Stimulated activated naive CD8-positive, alpha-beta T cell treated with anti-CD3 and anti-CD28 coated beads, Interleukin-15, Interleukin-2, amounts not matched to agents 100 U/mL and 50 U/mL, for 24 hours (primary cell): Measurements from ENCODE around the gene ALDOC.
"Not testable (repeated sequence)": the region's sequence is repeated elsewhere in the genome, so short reads cannot be mapped to it uniquely, and the experiment has no call there.

Source experiments
- ATAC-seq: fragments of 150-1000 bp; cut with Tn5 transposase; one replicate; pipeline ENCODE4 v1.10.0; 2021
- DNase-seq: peaks from one replicate; pipeline ENCODE4 v3.0.0; 2021

The ALDOC gene

DNA sequence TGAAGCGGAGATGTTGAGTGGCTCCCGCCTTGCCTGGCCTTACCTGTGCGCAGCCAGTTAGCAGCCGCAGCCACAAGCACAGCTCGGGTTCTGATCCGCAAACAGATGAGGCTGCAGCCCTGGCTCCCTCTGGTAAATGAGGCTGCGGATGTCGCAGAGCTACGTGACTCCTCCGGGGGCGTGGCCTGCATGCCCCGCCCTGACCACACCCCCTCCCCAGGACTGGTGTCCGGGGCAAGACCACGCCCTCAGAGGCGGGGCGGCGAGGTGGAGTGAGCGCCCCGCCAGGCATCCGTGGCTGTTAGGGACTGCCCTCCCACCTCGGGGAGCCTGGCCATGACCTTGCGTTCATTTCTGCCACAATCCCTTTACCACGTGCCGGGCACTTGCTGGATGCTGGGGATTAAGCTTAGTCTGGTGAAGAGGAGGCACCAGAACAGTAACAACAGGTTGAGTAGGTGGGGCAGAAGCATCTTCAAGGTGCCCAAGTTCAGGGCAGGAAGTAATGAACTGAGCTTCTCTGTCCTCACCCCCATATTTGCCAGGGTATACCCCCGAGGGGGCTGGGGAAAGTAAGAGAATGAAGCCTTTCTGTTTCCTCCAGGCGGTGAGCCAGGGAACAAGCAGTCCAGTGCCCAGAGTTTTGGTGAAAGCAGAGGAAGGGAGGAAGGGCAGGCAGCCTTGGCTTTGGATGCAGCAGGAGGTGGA lies at the start of gene ALDOC:
Gene ALDOC, minus strand, starts transcription at position 138 of the 708 bp plus-strand sequence. CDS start 1,363 bp downstream, outside the sequence.
- ATAC-seq (peak; percentile 94), DNase-seq (peak; percentile 99)

DNA sequence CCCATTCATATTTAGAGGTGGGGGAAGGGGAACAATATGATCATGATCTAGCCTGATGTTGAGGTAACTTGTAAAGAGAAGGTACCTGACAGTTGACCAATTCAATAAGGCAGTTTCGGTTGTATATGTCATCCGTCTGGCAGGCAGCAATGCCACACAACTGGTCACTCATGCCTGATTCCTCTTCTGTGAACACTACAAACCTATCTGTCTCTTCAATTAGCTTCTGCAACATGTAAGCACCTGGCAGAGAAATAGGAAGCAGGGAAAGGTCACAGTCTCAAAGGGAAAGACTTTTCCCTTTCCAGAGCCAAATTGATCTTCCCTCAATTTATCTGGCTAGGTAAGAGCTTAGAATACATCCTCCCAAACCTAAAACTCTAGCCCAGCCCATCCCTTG lies 47.5 kb upstream of the ALDOC start:
- no peak for DNase-seq
- no peak for ATAC-seq

GRCh38 chr17:28623696-28624095 lies 47.0 kb upstream of the ALDOC start:
- DNase-seq, result no peak
- no peak for ATAC-seq

DNA sequence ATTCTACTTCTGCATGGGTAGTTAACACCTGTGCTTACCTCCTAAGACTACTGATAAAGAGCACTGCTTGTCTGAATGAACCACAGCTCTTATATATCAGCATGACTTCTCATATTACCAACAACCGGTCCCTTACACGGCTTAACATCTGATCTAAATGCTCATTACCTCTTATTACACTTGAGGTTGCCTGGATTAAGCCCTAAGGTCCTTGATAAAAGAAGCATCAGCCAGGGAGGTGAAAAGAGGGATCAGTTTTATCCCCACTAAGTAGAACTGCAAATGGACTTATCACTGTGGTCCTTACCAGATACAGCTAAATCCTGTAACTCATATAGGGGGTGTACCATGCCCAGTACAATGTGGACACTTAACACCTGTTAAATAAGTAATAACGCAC lies 45.5 kb upstream of the ALDOC start:
- ATAC-seq, result no peak

DNA sequence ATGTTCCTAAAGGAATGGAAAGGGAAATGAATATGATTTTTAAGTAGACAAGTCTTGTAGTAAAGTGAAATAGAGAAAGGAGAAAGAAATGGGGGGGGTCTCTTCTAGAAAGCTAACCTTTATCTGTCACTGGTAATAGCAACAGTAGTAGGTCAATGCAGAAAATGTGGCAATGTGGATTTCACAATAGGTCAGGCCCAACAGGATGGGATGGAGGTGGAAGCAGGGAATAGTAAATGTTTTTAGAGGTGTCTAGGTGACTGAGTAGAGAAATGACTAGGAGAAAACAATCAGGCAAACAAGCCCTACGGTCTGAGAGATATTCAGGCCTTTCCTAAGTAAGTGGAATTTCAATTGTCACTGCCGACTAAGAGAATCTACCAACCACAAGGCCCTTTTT lies 43.3 kb upstream of the ALDOC start:
- DNase-seq, result no peak
- no peak for ATAC-seq

More for the DNA sequence above, 45.5 kb upstream of the ALDOC start:
- DNase-seq, result no peak

DNA sequence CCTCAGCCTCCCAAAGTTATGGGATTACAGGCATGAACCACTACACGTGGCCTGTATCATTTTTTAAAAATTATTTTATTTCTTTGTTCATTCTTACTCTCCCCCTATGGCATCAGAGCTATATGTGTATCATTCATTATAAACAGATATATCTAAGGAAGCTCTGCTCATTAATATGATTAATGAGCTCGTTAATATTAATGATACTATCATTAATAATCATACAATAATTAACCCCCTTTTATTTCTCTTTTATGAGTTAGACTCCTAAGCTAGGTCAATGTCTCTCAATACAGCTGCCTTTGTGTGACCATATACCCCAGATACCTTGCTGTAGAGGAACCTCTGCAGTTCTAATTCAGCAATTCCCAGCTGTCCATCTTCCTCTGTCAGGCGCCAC lies 41.8 kb upstream of the ALDOC start:
- ATAC-seq (no peak), DNase-seq (no peak)

DNA sequence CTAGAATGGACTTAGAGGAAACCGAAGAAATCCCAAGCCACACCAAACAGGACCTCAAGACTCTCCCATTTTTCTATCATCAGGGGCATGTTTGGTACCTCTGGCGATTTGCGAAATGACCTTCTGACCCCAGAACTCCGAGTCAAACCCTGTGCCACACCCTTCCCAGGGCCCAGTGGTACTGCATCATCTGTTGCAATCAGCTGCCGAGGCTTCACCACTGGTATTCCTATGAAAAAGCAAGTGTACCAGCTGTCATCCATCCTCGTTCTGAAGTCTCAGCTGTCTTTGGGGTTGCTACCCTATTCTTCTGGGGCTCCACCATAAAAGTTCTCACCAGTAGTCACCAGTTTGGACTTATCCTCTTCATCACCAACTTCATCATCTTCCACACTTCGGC lies 39.6 kb upstream of the ALDOC start:
- ATAC-seq, result no peak
- DNase-seq, result no peak

DNA sequence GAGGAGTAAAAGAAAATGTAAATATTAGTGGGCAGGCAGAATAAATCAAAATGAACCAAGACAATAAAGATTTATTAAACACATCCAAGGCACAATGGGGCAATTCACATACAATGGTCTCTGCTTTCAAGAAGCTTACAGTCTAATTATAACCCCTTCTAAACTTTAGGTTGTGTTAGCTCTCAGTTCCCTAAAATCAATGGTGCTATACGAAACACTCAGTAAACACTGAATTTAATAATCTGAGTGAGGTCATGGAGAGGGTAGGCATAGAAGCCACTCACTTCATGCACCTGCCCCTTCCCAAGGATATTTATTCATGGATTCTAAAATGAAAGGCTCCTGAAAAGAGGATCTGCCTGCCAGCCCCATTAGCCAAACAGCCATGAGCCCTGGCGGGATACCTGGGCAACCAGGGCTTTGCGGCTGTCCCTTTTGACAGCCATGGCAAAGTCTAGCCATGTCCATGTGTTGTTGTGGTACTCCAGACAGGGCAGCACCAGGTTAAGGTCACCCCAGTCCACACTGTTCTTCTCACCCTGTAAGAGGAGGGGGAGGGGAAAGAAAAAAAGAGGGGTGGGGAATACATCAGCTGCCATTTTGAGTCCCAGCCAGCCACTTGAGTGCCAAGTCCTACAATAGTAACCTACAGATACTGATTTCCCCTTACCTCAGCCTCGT lies 38.7 kb upstream of the ALDOC start:
- no peak for DNase-seq

DNA sequence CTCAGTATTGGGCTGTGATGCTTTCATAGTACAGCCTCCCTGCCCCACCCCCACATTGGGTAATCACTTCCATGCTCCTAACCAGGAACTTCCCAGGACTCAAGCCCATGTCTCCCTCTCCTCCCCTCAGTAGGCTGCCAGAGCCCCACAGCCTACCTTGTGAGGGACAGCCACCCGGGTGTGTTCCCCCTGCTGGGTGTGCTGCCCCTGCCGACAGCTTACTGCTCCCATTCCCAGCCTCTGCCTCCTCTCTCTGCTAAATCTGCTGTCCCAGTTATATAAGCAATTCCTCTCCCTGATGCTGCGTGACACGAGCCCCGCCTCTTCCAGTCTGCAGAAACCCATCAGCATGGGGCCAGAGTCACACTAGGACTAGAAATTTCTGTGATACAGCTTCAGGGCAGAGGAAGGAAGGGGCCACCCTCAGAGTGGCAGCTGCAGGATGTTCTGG lies 37.3 kb upstream of the ALDOC start, which contains the start of gene RSKR:
Gene RSKR, minus strand, starts transcription at position 255 of the 451 bp plus-strand sequence. Its CDS starts 24 bp downstream, at position 231.
- DNase-seq (no peak), ATAC-seq (no peak)

More for the DNA sequence above, 38.7 kb upstream of the ALDOC start:
- ATAC-seq, result no peak

DNA sequence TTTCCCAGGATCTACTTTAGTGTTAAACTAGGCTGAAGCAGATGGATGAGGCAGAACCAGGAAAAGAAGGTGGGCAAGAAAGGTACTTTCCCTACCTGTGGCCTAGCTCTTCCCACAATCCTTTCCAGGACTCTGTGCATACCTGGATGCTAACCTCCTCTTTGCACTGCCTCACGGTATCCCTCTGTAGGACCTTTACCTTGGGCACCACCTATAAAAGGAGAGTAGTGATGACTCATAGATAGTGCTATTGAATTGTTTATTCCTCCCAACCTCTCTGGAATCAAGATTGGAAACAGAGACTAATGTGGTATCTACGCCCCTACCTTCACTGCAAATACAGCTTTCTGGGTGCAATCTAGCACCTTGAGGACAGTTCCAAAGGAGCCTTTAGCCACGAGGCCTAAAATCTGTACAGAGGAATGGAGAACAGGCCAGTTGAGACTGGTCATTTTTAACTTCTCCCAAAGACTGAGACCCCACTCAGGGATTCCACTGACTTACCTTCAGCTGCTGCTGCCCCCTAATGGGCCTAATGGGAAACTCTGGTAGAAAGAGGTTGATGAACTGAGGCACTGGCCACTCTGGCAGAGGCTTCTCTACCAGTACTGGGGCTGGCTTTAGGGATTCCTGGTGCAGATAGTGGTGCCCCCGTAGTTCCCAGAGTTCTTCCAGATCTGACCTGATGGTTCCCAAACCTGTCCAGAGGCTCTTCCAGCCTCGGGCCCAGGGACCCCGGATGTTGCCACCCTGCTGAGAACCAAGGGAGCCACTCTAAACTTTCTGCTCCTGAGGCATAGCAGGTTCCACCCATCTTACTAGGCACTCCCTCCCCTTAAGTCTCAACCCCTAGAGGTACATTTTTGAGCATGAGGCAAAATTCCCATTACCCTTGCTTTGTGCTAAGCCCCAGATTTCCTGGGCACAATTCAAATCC lies 36.5 kb upstream of the ALDOC start:
- DNase-seq (peak; percentile 33), ATAC-seq (peak; percentile 34)

- DNase-seq (no peak), ATAC-seq (no peak)
Observed at GRCh38 chr17:28612531-28612930, 35.8 kb upstream of the ALDOC start.

DNA sequence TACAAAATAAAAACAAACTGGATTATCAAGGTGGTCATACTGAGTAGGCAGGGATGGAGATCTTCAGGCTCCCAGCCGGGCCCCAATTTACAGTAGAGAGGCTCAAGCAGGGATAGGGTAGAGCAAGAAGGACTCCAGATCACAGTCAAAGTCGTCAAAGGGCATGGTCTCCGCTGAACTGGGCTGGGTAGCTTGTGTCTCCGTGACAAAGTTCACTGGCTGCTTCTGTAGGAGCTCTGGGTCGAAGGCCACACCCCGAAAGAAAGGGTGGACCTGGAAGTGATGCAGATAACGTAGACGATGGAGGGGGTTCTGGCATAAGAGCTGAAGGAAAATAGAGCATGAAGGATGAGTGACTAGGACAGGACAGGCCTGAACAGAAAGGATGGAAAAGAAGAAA lies 33.7 kb upstream of the ALDOC start:
- ATAC-seq (no peak), DNase-seq (no peak)

- not testable (repeated sequence) for DNase-seq
Observed at GRCh38 chr17:28604031-28604430, 27.3 kb upstream of the ALDOC start.

DNA sequence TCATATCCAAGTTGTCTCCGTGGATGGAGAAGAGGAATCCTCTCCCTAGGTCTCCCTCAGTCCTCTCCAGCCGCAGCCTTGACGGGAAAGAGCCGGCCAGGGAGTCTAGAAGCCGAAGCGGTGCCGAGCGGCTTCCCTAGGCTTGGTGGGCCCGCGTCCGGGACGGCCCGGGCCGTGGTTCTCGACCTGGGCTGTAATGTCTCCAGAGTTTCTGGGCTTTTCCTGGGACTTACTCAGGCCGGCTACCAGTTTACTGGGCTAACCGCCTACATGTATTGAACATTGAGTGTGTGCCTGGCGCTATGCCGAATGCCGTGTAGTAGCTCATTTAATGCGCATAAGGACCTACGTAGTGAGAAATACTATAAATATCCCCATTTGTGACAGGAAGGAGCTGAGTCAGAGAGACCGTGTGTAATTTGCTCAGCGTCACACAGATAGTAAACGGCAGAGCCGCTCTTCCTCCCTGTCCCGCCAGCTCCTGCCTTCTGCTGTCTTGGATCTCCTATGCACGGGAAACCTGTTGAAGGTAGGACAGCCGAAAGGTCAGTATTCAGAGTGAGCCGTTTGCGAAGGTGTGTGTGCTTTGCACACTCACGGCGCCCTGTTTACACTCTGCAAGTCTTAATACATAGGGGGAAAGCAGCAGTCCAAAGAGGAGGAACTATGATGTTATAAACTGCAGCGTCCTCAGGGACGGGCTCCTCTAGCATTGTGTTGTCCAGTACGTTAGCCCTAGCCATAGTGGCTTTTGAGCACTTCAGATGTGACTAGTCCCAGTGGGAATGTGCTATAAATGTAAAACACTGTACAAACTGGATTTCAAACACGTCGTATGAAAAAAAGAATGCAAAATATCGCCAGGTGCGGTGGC lies 22.9 kb upstream of the ALDOC start:
- peak; percentile 68 for DNase-seq
- peak; percentile 89 for ATAC-seq

More at GRCh38 chr17:28604031-28604430, 27.3 kb upstream of the ALDOC start:
- not testable (repeated sequence) for ATAC-seq

- peak; percentile 94 for DNase-seq
- peak; percentile 93 for ATAC-seq
Observed at GRCh38 chr17:28598799-28599310, 22.2 kb upstream of the ALDOC start, which contains the start of gene SPAG5. Gene SPAG5 (minus strand): TSS chr17:28599025. CDS start chr17:28598946, 79 bp downstream.

DNA sequence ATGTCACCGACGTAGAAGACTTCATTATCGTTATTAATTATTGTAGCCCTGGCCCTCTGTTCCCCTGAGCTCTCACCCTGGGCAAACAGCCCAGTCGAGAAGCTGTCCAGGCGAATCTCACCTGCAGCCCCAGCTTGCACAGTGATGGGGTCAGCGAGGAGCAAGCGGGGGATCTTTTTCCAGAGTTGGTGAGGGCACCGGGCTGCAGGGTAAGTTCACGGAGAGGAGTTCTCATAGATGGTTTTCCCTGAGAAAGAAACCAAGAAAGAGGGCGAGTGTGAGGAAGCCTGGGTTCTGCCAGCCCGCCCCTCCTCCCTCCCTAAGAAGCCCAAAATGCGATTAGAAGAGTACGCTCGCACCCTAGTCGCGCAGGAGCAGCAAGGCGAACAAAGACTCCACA lies 21.7 kb upstream of the ALDOC start:
- ATAC-seq (no peak), DNase-seq (no peak)

GRCh38 chr17:28597606-28598383 lies 21.1 kb upstream of the ALDOC start:
- DNase-seq, result no peak
- no peak for ATAC-seq

DNA sequence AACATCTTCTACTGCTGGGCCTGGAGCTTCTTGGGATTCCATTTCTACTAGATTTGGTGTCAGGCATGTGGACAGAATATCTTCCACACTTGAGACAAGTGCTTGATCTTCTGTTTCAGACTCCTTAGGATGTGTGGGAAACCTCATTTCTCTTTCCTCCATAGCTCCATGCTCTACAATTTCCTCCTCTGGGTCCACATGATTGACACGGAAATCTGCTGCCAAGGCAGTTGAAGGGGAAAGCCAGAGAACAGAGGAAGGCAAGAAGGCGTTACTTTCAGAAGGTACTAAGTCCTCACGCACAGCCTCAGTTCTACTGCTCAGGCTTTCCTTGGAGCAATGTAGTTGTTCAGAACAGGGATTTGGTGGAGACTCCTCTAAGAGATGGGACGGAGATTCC lies 15.6 kb upstream of the ALDOC start:
- DNase-seq (no peak), ATAC-seq (no peak)

- ATAC-seq (no peak), DNase-seq (no peak)
Observed at GRCh38 chr17:28585851-28586250, 9.2 kb upstream of the ALDOC start.

DNA sequence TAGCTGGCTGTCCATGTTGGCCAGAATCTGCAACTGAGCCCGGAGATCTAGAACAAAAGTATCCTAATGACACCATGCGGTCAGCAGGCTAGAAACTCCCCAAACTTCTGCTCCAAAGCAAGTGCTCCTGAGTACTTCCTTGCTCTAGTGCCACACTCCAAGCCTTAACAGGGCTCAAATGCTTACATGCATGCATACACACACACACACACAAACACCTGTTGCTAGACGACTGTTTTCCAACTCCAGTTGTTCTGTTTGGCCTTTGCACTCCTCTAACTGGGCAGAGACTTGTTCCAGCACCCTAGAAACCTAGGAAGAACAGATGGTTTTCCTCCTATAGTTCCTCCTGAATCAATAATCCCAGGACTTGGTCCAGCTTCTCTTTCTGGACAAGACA lies 7.7 kb upstream of the ALDOC start:
- ATAC-seq (no peak), DNase-seq (no peak)
